Bronchial epithelial cell (primary cell): ENCODE results near the gene RABGEF1. TPM values are rescaled to one million over a fixed set of nuclear protein-coding genes. Genes with fewer than 3 reads are reported as not detected.
A peak's percentile ranks its signal among the peaks of the same experiment; 100 is the strongest.
"Not testable (repeated sequence)": the region's sequence is repeated elsewhere in the genome, so short reads cannot be mapped to it uniquely, and the experiment has no call there.

Experiments
- DNase-seq: peaks from one replicate; pipeline ENCODE4 v3.0.0-alpha.2; 2010; ENCODE audit warnings: low read depth
- FAIRE-seq: peaks from 2 replicates; lab custom pipeline; 2011; peaks lifted over from hg19 to GRCh38; lab: Jason Lieb, UNC
- H3K27me3 ChIP-seq: 2 replicates; pipeline ENCODE4 v1.5.1; 2011; ENCODE audit warnings: low read length; ENCODE audit not compliant: control insufficient read depth, insufficient read depth
- H3K36me3 ChIP-seq: 2 replicates; pipeline ENCODE4 v1.5.1; 2011; ENCODE audit warnings: low read length; ENCODE audit not compliant: control insufficient read depth, insufficient read depth
- H3K4me3 ChIP-seq: 2 replicates; pipeline ENCODE4 v1.5.1; 2011; ENCODE audit warnings: mild to moderate bottlenecking, low read depth, low read length, control low read depth
- CTCF ChIP-seq: IDR thresholded peaks from 2 replicates; pipeline ENCODE4 v1.5.1; 2011; ENCODE audit warnings: mild to moderate bottlenecking, moderate library complexity, low read length, control low read depth, inconsistent platforms; ENCODE audit not compliant: insufficient read depth, severe bottlenecking
- total RNA-seq: library from RNA; depleted of rRNA; stranded (reverse); fragments of >200 nt; gene quantifications from 2 replicates; pipeline ENCODE4 v1.2.1, GENCODE V29; 2014

The RABGEF1 gene
- total RNA-seq, 1 donor from 2014 or later = 35.3 TPM

- DNase-seq (no peak), FAIRE-seq (no peak)
- Histone ChIP-seq H3K4me3 (no peak overlapping the region), H3K36me3 (peaks cover 2% of the 10 kb centered on the region), H3K27me3 (no peaks in the 10 kb centered on the region)
- no peak for TF ChIP-seq CTCF
These were observed 16.4 kb downstream of the RABGEF1 start for GRCh38 chr7:66756889-66757288.

- FAIRE-seq (no peak), DNase-seq (no peak)
- no peak for TF ChIP-seq CTCF
- no peaks in the 10 kb centered on the region for H3K27me3 ChIP-seq
- H3K36me3 ChIP-seq = peaks cover 2% of the 10 kb centered on the region
- no peak overlapping the region for H3K4me3 ChIP-seq
These were observed 17.4 kb downstream of the RABGEF1 start for GRCh38 chr7:66757939-66758338.

- FAIRE-seq = no peak
- no peak overlapping the region for H3K4me3 ChIP-seq
- no peak for TF ChIP-seq CTCF
- H3K27me3 ChIP-seq = no peaks in the 10 kb centered on the region
- H3K36me3 ChIP-seq = no peaks in the 10 kb centered on the region
- no peak for DNase-seq
These were observed 18.6 kb downstream of the RABGEF1 start for GRCh38 chr7:66758950-66759628.

GRCh38 chr7:66763183-66763582, 22.6 kb downstream of the RABGEF1 start:
- DNase-seq, H3K36me3 ChIP-seq, H3K27me3 ChIP-seq, H3K4me3 ChIP-seq, FAIRE-seq: not testable (repeated sequence)

- not testable (repeated sequence) for H3K27me3 ChIP-seq, FAIRE-seq, H3K4me3 ChIP-seq, H3K36me3 ChIP-seq, DNase-seq
These were observed 23.3 kb downstream of the RABGEF1 start for GRCh38 chr7:66763633-66764355.

- not testable (repeated sequence) for H3K27me3 ChIP-seq, H3K4me3 ChIP-seq, H3K36me3 ChIP-seq, DNase-seq
- peak; percentile 60 for FAIRE-seq
These were observed 24.4 kb downstream of the RABGEF1 start for GRCh38 chr7:66764905-66765304.

GRCh38 chr7:66765322-66766025, 24.9 kb downstream of the RABGEF1 start:
- FAIRE-seq, H3K4me3 ChIP-seq, DNase-seq, H3K27me3 ChIP-seq, H3K36me3 ChIP-seq: not testable (repeated sequence)
